Measurements from ENCODE around the gene NUAK1.
"Not testable (repeated sequence)": the region's sequence is repeated elsewhere in the genome, so short reads cannot be mapped to it uniquely, and the experiment has no call there.

NUAK1 gene

GRCh38 chr12:106145539-106146447, 7.0 kb upstream of the NUAK1 start:
- no peak for DNase-seq

GRCh38 chr12:106144847-106145246, 6.1 kb upstream of the NUAK1 start:
- DNase-seq = no peak

- no peak for DNase-seq
These were observed 4.0 kb upstream of the NUAK1 start for GRCh38 chr12:106142591-106143261.

- not testable (repeated sequence) for DNase-seq
These were observed 3.2 kb upstream of the NUAK1 start for GRCh38 chr12:106141920-106142319.

GRCh38 chr12:106141452-106141851, 2.7 kb upstream of the NUAK1 start:
- DNase-seq = no peak

GRCh38 chr12:106141003-106141402, 2.2 kb upstream of the NUAK1 start:
- no peak for DNase-seq

- no peak for DNase-seq
These were observed 1.7 kb upstream of the NUAK1 start for GRCh38 chr12:106140223-106140986.

GRCh38 chr12:106139422-106140171, 843 bp upstream of the NUAK1 start:
- no peak for DNase-seq

- no peak for DNase-seq
These were observed 459 bp downstream of the NUAK1 start for GRCh38 chr12:106138357-106138632.

GRCh38 chr12:106137530-106138356, 1.0 kb downstream of the NUAK1 start:
- no peak for DNase-seq

- DNase-seq = peak; percentile 59
These were observed 2.5 kb downstream of the NUAK1 start for GRCh38 chr12:106136263-106136662.

GRCh38 chr12:106135781-106136180, 3.0 kb downstream of the NUAK1 start:
- no peak for DNase-seq

GRCh38 chr12:106135075-106135474, 3.7 kb downstream of the NUAK1 start:
- DNase-seq = no peak

GRCh38 chr12:106134294-106134949, 4.3 kb downstream of the NUAK1 start:
- DNase-seq = no peak

- DNase-seq = no peak
These were observed 5.3 kb downstream of the NUAK1 start for GRCh38 chr12:106133136-106134087.

GRCh38 chr12:106132175-106133135, 6.3 kb downstream of the NUAK1 start:
- DNase-seq = no peak

- DNase-seq = no peak
These were observed 7.1 kb downstream of the NUAK1 start for GRCh38 chr12:106131676-106132075.

GRCh38 chr12:106130474-106131113, 8.2 kb downstream of the NUAK1 start:
- no peak for DNase-seq
